ENCODE data around the gene IGFBP2. TPM values are rescaled to one million over a fixed set of nuclear protein-coding genes. Genes with fewer than 3 reads are reported as not detected.
A peak's percentile ranks its signal among the peaks of the same experiment; 100 is the strongest.

The IGFBP2 gene
- total and polyA plus RNA-seq, 2 of the 13 experiments (the other 11 are each of a cell fraction or from before 2014, with no cell fraction given): 2.0 to 5.8 TPM

DNA sequence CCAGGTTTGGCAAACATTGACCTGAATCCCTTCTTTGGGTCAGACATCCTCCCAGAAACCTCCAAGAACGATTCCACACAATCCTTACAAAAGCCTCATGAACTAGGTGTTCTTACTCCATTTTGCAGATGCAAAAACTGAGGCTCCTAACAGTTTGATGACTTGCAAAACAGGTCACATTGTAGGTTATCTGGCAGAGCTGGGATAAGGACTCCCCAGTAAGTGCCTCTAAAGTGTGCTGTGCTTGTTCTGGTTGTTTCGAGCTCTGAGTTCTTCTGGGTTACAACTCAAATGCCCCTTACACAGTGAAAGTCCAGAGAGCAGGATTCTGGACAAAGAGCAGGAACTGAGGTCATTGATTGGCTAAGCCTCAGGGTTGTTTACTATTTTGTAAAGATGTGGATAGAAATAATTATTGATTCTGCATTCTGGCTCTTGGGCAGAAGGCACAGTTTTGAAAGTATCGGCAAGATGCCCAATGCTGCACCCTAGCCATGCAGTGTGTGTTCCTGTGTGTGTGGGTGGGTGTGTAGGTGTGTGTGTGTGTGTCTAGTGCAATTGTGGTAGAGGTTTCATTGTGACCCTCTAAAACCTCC lies 17.0 kb upstream of the IGFBP2 start (continued):
- TF ChIP-seq ISX (CRISPR knock-in tag; conservative IDR thresholded peaks at IDR 0.05) (no peak), ZNF83 (CRISPR knock-in tag; IDR thresholded peaks at IDR 0.05; ENCODE audit: borderline replicate concordance) (no peak), KDM6A (CRISPR knock-in tag; IDR thresholded peaks at IDR 0.05; ENCODE audit: low read depth) (0 out of 2 replicates have a peak, but pooled peaks have one; percentile 25), SATB2 (CRISPR knock-in tag; IDR thresholded peaks at IDR 0.05) (no peak), PHF21A (CRISPR knock-in tag; IDR thresholded peaks at IDR 0.05) (0 out of 2 replicates have a peak, but pooled peaks have one; percentile 9), FOXK1 (CRISPR knock-in tag; IDR thresholded peaks at IDR 0.05; ENCODE audit: borderline replicate concordance, low read depth) (peak; percentile 75), ZNF839 (CRISPR knock-in tag; IDR thresholded peaks at IDR 0.05; ENCODE audit: borderline replicate concordance) (no peak), ZNF782 (CRISPR knock-in tag; IDR thresholded peaks at IDR 0.05; ENCODE audit: borderline replicate concordance) (no peak), ZNF24 (IDR thresholded peaks at IDR 0.05) (no peak), SMAD9 (CRISPR knock-in tag; IDR thresholded peaks at IDR 0.05) (no peak), EP300 (IDR thresholded peaks at IDR 0.05; ENCODE audit: low read depth in 2 of 2, low read length in 2 of 2) (peak in 1 of 2 experiments; percentile 28; a peak in 1 of 4 replicates), EP300 (CRISPR knock-in tag; IDR thresholded peaks at IDR 0.05; ENCODE audit: borderline replicate concordance) (no peak), TBX3 (IDR thresholded peaks at IDR 0.05; ENCODE audit: borderline replicate concordance) (no peak), STAG1 (CRISPR knock-in tag; IDR thresholded peaks at IDR 0.05) (no peak), BRCA1 (CRISPR knock-in tag; IDR thresholded peaks at IDR 0.05) (0 out of 2 replicates have a peak, but pooled peaks have one; percentile 28), ZMAT3 (CRISPR knock-in tag; conservative IDR thresholded peaks at IDR 0.05) (0 out of 2 replicates have a peak, but pooled peaks have one; percentile 18), FOXA1 (IDR thresholded peaks at IDR 0.05) (no peak), FOXA1 (CRISPR knock-in tag; IDR thresholded peaks at IDR 0.05) (no peak), ZNF766 (CRISPR knock-in tag; IDR thresholded peaks at IDR 0.05; ENCODE audit: borderline replicate concordance) (no peak), ZNF557 (CRISPR knock-in tag; IDR thresholded peaks at IDR 0.05) (no peak), ZNF772 (CRISPR knock-in tag; IDR thresholded peaks at IDR 0.05) (no peak), ETV6 (CRISPR knock-in tag; conservative IDR thresholded peaks at IDR 0.05) (no peak), MEF2D (CRISPR knock-in tag; IDR thresholded peaks at IDR 0.05) (no peak), NPAS2 (CRISPR knock-in tag; IDR thresholded peaks at IDR 0.05; ENCODE audit: borderline replicate concordance) (no peak), SP5 (CRISPR knock-in tag; IDR thresholded peaks at IDR 0.05; ENCODE audit: borderline replicate concordance, low read depth) (no peak), ATAD3A (CRISPR knock-in tag; IDR thresholded peaks at IDR 0.05) (no peak)
- TF ChIP-seq, protein P1, sequence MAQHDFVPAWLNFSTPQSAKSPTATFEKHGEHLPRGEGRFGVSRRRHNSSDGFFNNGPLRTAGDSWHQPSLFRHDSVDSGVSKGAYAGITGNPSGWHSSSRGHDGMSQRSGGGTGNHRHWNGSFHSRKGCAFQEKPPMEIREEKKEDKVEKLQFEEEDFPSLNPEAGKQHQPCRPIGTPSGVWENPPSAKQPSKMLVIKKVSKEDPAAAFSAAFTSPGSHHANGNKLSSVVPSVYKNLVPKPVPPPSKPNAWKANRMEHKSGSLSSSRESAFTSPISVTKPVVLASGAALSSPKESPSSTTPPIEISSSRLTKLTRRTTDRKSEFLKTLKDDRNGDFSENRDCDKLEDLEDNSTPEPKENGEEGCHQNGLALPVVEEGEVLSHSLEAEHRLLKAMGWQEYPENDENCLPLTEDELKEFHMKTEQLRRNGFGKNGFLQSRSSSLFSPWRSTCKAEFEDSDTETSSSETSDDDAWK (CRISPR knock-in tag; IDR thresholded peaks at IDR 0.05): no peak
- TF ChIP-seq, protein P2, sequence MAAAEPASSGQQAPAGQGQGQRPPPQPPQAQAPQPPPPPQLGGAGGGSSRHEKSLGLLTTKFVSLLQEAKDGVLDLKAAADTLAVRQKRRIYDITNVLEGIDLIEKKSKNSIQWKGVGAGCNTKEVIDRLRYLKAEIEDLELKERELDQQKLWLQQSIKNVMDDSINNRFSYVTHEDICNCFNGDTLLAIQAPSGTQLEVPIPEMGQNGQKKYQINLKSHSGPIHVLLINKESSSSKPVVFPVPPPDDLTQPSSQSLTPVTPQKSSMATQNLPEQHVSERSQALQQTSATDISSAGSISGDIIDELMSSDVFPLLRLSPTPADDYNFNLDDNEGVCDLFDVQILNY (CRISPR knock-in tag; conservative IDR thresholded peaks at IDR 0.05): no peak
- TF ChIP-seq, protein P3, sequence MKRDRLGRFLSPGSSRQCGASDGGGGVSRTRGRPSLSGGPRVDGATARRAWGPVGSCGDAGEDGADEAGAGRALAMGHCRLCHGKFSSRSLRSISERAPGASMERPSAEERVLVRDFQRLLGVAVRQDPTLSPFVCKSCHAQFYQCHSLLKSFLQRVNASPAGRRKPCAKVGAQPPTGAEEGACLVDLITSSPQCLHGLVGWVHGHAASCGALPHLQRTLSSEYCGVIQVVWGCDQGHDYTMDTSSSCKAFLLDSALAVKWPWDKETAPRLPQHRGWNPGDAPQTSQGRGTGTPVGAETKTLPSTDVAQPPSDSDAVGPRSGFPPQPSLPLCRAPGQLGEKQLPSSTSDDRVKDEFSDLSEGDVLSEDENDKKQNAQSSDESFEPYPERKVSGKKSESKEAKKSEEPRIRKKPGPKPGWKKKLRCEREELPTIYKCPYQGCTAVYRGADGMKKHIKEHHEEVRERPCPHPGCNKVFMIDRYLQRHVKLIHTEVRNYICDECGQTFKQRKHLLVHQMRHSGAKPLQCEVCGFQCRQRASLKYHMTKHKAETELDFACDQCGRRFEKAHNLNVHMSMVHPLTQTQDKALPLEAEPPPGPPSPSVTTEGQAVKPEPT (CRISPR knock-in tag; IDR thresholded peaks at IDR 0.05; ENCODE audit: low read depth): 0 out of 2 replicates have a peak, but pooled peaks have one; percentile 29
